IMR-90 (cell line): Measurements from ENCODE around the gene PABPN1. TPM values are rescaled to one million over a fixed set of nuclear protein-coding genes. Genes with fewer than 3 reads are reported as not detected.
A peak's percentile ranks its signal among the peaks of the same experiment; 100 is the strongest.

ENCODE experiments used
- ATAC-seq: fragments of 200-7000 bp; cut with Tn5 transposase; 2 replicates; pipeline ENCODE4 v1.9.1; 2020; ENCODE audit warnings: low read depth, mild to moderate bottlenecking, moderate library complexity
- BruUV-seq: library from RNA; stranded (reverse); fragments of 400-500 nt; replicated peaks from 2 replicates; lab custom pipeline; 2021; lab: Mats Ljungman, UMichigan
- CTCF ChIA-PET: fragments of 300-600 bp; formaldehyde crosslinking; extraction: SDS; loops from one replicate; lab custom pipeline; 2021; ENCODE audit warnings: antibody characterized with exemption; lab: Yijun Ruan, JAX
- POLR2A ChIA-PET: fragments of 300-600 bp; sonication (Branson Sonifier 250); formaldehyde crosslinking; loops from one replicate; lab custom pipeline; 2022; ENCODE audit warnings: antibody characterized with exemption; ENCODE audit not compliant: unreplicated experiment; lab: Charles Lee
- DNase-seq: peaks from one replicate; pipeline ENCODE4 v3.0.0; 2013
- H2AFZ ChIP-seq: replicated peaks from 2 replicates; pipeline ENCODE3; 2013; ENCODE audit warnings: low read length, mild to moderate bottlenecking; ENCODE audit not compliant: poor library complexity
- H2AK5ac ChIP-seq: 2 replicates; pipeline ENCODE4 v1.6.1; 2013; ENCODE audit warnings: low read depth, low read length, inconsistent platforms
- H2AK9ac ChIP-seq: replicated peaks from 2 replicates; pipeline ENCODE3; 2013; ENCODE audit warnings: mild to moderate bottlenecking, low read depth, low read length, moderate library complexity; ENCODE audit not compliant: poor library complexity
- H2BK120ac ChIP-seq: 2 replicates; pipeline ENCODE4 v1.6.1; 2013; ENCODE audit warnings: low read depth, low read length, inconsistent platforms
- H2BK15ac ChIP-seq: 3 replicates; pipeline ENCODE4 v1.6.1; 2013; ENCODE audit warnings: low read depth, low read length, inconsistent platforms
- H2BK20ac ChIP-seq: 2 replicates; pipeline ENCODE4 v1.6.1; 2013; ENCODE audit warnings: low read depth, mild to moderate bottlenecking, inconsistent platforms, low read length, moderate library complexity
- H2BK5ac ChIP-seq: 2 replicates; pipeline ENCODE4 v1.6.1; 2013; ENCODE audit warnings: mild to moderate bottlenecking, low read depth, low read length, inconsistent platforms; ENCODE audit not compliant: poor library complexity, severe bottlenecking
- H3K14ac ChIP-seq: replicated peaks from 2 replicates; pipeline ENCODE4 v1.6.1; 2013; ENCODE audit warnings: low read depth, low read length, inconsistent platforms
- H3K18ac ChIP-seq: 2 replicates; pipeline ENCODE4 v1.6.1; 2013; ENCODE audit warnings: low read depth, low read length, control low read depth
- H3K23ac ChIP-seq: 2 replicates; pipeline ENCODE4 v1.6.1; 2013; ENCODE audit warnings: low read depth, low read length, inconsistent platforms
- H3K27ac ChIP-seq: 2 replicates; pipeline ENCODE4 v1.5.1; 2013; ENCODE audit warnings: mild to moderate bottlenecking, control low read depth, low read length; ENCODE audit not compliant: insufficient read depth
- H3K27me3 ChIP-seq: 2 replicates; pipeline ENCODE4 v1.6.1; 2013; ENCODE audit warnings: low read length; ENCODE audit not compliant: control insufficient read depth, insufficient read depth
- H3K36me3 ChIP-seq: 2 replicates; pipeline ENCODE4 v1.6.1; 2013; ENCODE audit warnings: low read length, mixed read lengths; ENCODE audit not compliant: control insufficient read depth, insufficient read depth
- H3K4ac ChIP-seq: 2 replicates; pipeline ENCODE4 v1.6.1; 2013; ENCODE audit warnings: low read depth, low read length, inconsistent platforms
- H3K4me1 ChIP-seq: 2 replicates; pipeline ENCODE4 v1.6.1; 2013; ENCODE audit warnings: low read length, mixed read lengths; ENCODE audit not compliant: control insufficient read depth, insufficient read depth
- H3K4me2 ChIP-seq: 2 replicates; pipeline ENCODE4 v1.6.1; 2013; ENCODE audit warnings: low read depth, mild to moderate bottlenecking, control low read depth, low read length, moderate library complexity
- H3K4me3 ChIP-seq: 2 replicates; pipeline ENCODE4 v1.5.1; 2013; ENCODE audit warnings: low read depth, mild to moderate bottlenecking, control low read depth, low read length, moderate library complexity; ENCODE audit not compliant: insufficient read depth
- H3K56ac ChIP-seq: 2 replicates; pipeline ENCODE4 v1.6.1; 2013; ENCODE audit warnings: low read length, inconsistent platforms; ENCODE audit not compliant: insufficient read depth; ENCODE audit errors: extremely low read depth
- H3K79me1 ChIP-seq, 2 experiments: 2 replicates each; pipeline ENCODE4 v1.6.1; 2013; ENCODE audit warnings: low read length in 2 of 2, inconsistent platforms in 1 of 2, low read depth in 1 of 2
- H3K9ac ChIP-seq: 2 replicates; pipeline ENCODE4 v1.6.1; 2013; ENCODE audit warnings: low read depth, low read length, control low read depth
- H3K9me1 ChIP-seq: 2 replicates; pipeline ENCODE4 v1.6.1; 2013; ENCODE audit warnings: low read length, inconsistent platforms; ENCODE audit not compliant: insufficient read depth
- H3K9me3 ChIP-seq: 2 replicates; pipeline ENCODE4 v1.6.1; 2013; ENCODE audit warnings: low read length; ENCODE audit not compliant: control insufficient read depth, insufficient read depth
- H4K20me1 ChIP-seq: 2 replicates; pipeline ENCODE4 v1.6.1; 2013; ENCODE audit warnings: low read length, inconsistent platforms; ENCODE audit not compliant: insufficient read depth
- H4K5ac ChIP-seq: 2 replicates; pipeline ENCODE4 v1.6.1; 2013; ENCODE audit warnings: mild to moderate bottlenecking, low read depth, low read length, control low read depth
- H4K8ac ChIP-seq, 2 experiments: 2 replicates each; pipeline ENCODE4 v1.6.1; 2013; ENCODE audit warnings: low read depth in 2 of 2, low read length in 2 of 2, control low read depth in 1 of 2, inconsistent platforms in 1 of 2
- H4K91ac ChIP-seq: 2 replicates; pipeline ENCODE4 v1.6.1; 2013; ENCODE audit warnings: low read depth, low read length, inconsistent platforms; ENCODE audit not compliant: insufficient read depth
- BHLHE40 ChIP-seq: fragments of 150-350 bp; IDR thresholded peaks from 2 replicates; pipeline ENCODE4 v1.6.1; 2016; ENCODE audit warnings: mild to moderate bottlenecking, low read depth, low read length
- CEBPB ChIP-seq: IDR thresholded peaks from 2 replicates; pipeline ENCODE4 v1.6.1; 2012; ENCODE audit warnings: low read depth, low read length, improper control_type of control experiment
- CHD1 ChIP-seq: IDR thresholded peaks from 2 replicates; pipeline ENCODE4 v1.6.1; 2012; ENCODE audit warnings: low read depth, low read length, improper control_type of control experiment
- CTCF ChIP-seq: conservative IDR thresholded peaks from 2 replicates; pipeline ENCODE4 v1.5.1; 2012; ENCODE audit warnings: mild to moderate bottlenecking, low read depth, low read length, improper control_type of control experiment
- FOS ChIP-seq: fragments of 150-350 bp; IDR thresholded peaks from 2 replicates; pipeline ENCODE4 v1.6.1; 2016; ENCODE audit warnings: low read depth, low read length
- MAFK ChIP-seq: IDR thresholded peaks from 2 replicates; pipeline ENCODE4 v1.6.1; 2012; ENCODE audit warnings: low read depth, low read length, improper control_type of control experiment
- MAZ ChIP-seq: IDR thresholded peaks from 2 replicates; pipeline ENCODE4 v1.6.1; 2012; ENCODE audit warnings: low read depth, mild to moderate bottlenecking, low read length, improper control_type of control experiment, moderate library complexity, borderline replicate concordance
- MXI1 ChIP-seq: IDR thresholded peaks from 2 replicates; pipeline ENCODE4 v1.6.1; 2012; ENCODE audit warnings: low read depth, mild to moderate bottlenecking, low read length, moderate library complexity, borderline replicate concordance
- NFE2L2 ChIP-seq: fragments of 150-350 bp; IDR thresholded peaks from 2 replicates; pipeline ENCODE4 v1.6.1; 2016; ENCODE audit warnings: low read depth, mild to moderate bottlenecking, low read length
- POLR2A ChIP-seq: IDR thresholded peaks from 2 replicates; pipeline ENCODE4 v1.6.1; 2012; ENCODE audit warnings: mild to moderate bottlenecking, low read depth, low read length
- RAD21 ChIP-seq: IDR thresholded peaks from 2 replicates; pipeline ENCODE4 v1.6.1; 2012; ENCODE audit warnings: low read length, improper control_type of control experiment
- RCOR1 ChIP-seq: IDR thresholded peaks from 2 replicates; pipeline ENCODE4 v1.6.1; 2012; ENCODE audit warnings: mild to moderate bottlenecking, low read length, improper control_type of control experiment; ENCODE audit not compliant: insufficient replicate concordance
- RFX5 ChIP-seq: IDR thresholded peaks from 2 replicates; pipeline ENCODE4 v1.8.0; 2012; ENCODE audit warnings: low read depth, mild to moderate bottlenecking, low read length, moderate library complexity
- SMC3 ChIP-seq: fragments of 150-350 bp; IDR thresholded peaks from 2 replicates; pipeline ENCODE4 v1.6.1; 2016; ENCODE audit warnings: low read depth, mild to moderate bottlenecking, antibody characterized with exemption, low read length, moderate library complexity
- USF2 ChIP-seq: fragments of 150-350 bp; IDR thresholded peaks from 2 replicates; pipeline ENCODE4 v1.6.1; 2017; ENCODE audit warnings: mild to moderate bottlenecking, antibody characterized with exemption, low read length, low read depth
- WGBS, 2 experiments: methylation state at CpG; one replicate each; pipeline versions ENCODE4 v1.1.5 to v1.1.7; 2013; ENCODE audit warnings: missing lambda C conversion rate in 2 of 2; ENCODE audit not compliant: insufficient read length in 1 of 2; ENCODE audit errors: extremely low coverage in 2 of 2; 5-methylcytosine and 5-hydroxymethylcytosine counted together
- dilution Hi-C: fragments of 300-500 bp; cut with HindIII; formaldehyde crosslinking; loops from one replicate; pipeline ENCODE4 v1.14.3; 2018; ENCODE audit warnings: low sequenced_read_pairs; ENCODE audit not compliant: unreplicated experiment
- in situ Hi-C: fragments of 300-500 bp; cut with MboI; formaldehyde crosslinking; loops from 3 replicates; pipeline ENCODE4 v1.14.3; 2019; ENCODE audit warnings: low sequenced_read_pairs, inconsistent platforms, mixed read lengths
- intact Hi-C: fragments of 100-400 bp; cut with micrococcal nuclease; formaldehyde crosslinking; loops from 2 replicates; pipeline ENCODE4 v1.10.0; 2022
- polyA plus RNA-seq, 3 experiments: library from polyadenylated mRNA; depleted of rRNA; stranded (reverse); fragments of >200 nt; gene quantifications; 2 replicates each; pipeline ENCODE4 v1.2.3, GENCODE V29; 2012; ENCODE audit warnings: low replicate concordance in 1 of 3
- total RNA-seq: library from RNA; depleted of rRNA; stranded (reverse); fragments of >200 nt; gene quantifications from 2 replicates; pipeline ENCODE4 v1.2.3, GENCODE V29; 2012

PABPN1 gene
- total and polyA plus RNA-seq, 2 of the 4 experiments (the other 2 are of a cell fraction), result 104 to 211 TPM

- BruUV-seq, result no TSS peak
- Histone ChIP-seq H2BK5ac (peak overlapping the region; percentile 80), H3K27me3 (no peaks in the 10 kb centered on the region), H3K14ac (peak overlapping the region; percentile 99), H2BK120ac (no peak overlapping the region), H2AK5ac (peak overlapping the region; percentile 93; the same call in 1 of the 2 replicates), H2AFZ (peak overlapping the region; percentile 92), H3K36me3 (no peaks in the 10 kb centered on the region), H3K9me1 (no peaks in the 10 kb centered on the region), H4K5ac (no peak overlapping the region; the same call in 1 of the 2 replicates), H3K56ac (peak overlapping the region; percentile 96), H4K20me1 (peaks cover 3% of the 10 kb centered on the region; the same call in 1 of the 2 replicates), H3K9ac (peak overlapping the region; percentile 97), H3K4ac (peak overlapping the region; percentile 96), H3K9me3 (no peaks in the 10 kb centered on the region), H3K18ac (no peak overlapping the region), H3K27ac (peak overlapping the region; percentile 90), H3K23ac (peak overlapping the region; percentile 99; the same call in 1 of the 2 replicates), H3K4me2 (peak overlapping the region; percentile 95), H2BK20ac (no peak overlapping the region), H3K4me1 (peaks cover under 1% of the 10 kb centered on the region), H2BK15ac (0 out of 3 replicates have a peak overlapping the region, but pooled peaks have one; percentile 39), H3K79me1 (peaks cover 7 to 19% of the 10 kb centered on the region in 2 experiments; a peak in 3 of 4 replicates), H4K8ac (peak overlapping the region; percentile 94 to 95; a peak in 2 of 4 replicates), H3K4me3 (peak overlapping the region; percentile 74), H4K91ac (peak overlapping the region; percentile 91; the same call in 1 of the 2 replicates), H2AK9ac (peak overlapping the region; percentile 94)
- POLR2A ChIA-PET, result interaction anchor here (0.6 to 1.4 kb wide), 2 partner anchors 21 to 205 kb away, joined by 4 to 9 read pairs; partner anchors contain the start of genes ACIN1 and PABPN1
- intact Hi-C loops (loop anchor here (2.0 to 10.0 kb wide), 3 partner anchors 113 to 745 kb away; no protein-coding TSS in a partner anchor), dilution Hi-C loops (no loop called here), in situ Hi-C loops (loop anchor here (10.0 to 25.0 kb wide), 4 partner anchors 185 to 1137 kb away; partner anchors contain the start of genes CBLN3, CEBPE, EMC9 and FITM1)
- no peak for DNase-seq
- 90% methylated on average over 4 of the region's 10 CpGs; no CpG with 5 or more reads in 1 of the 2 experiments for WGBS, 2 experiments
- CTCF ChIA-PET, result interaction anchor here (0.6 to 3.6 kb wide), 7 partner anchors 12 to 223 kb away, joined by 3 to 11 read pairs (median 5); partner anchors contain the start of gene PABPN1
- no peak for ATAC-seq
- TF ChIP-seq BHLHE40 (no peak), RFX5 (no peak), SMC3 (no peak), NFE2L2 (no peak), CEBPB (no peak), USF2 (no peak), RCOR1 (no peak), MAZ (no peak), MAFK (no peak), FOS (no peak), POLR2A (no peak), MXI1 (no peak), RAD21 (no peak), CTCF (no peak), CHD1 (no peak)
Measured at GRCh38 chr14:23299986-23300686, 21.1 kb upstream of the PABPN1 start.
